Measurements from ENCODE around the gene LBP. TPM values are rescaled to one million over a fixed set of nuclear protein-coding genes. Genes with fewer than 3 reads are reported as not detected.
"Not testable (repeated sequence)": the region's sequence is repeated elsewhere in the genome, so short reads cannot be mapped to it uniquely, and the experiment has no call there.

The LBP gene
- total RNA-seq, 1 donor from 2014 or later: not detected

DNA sequence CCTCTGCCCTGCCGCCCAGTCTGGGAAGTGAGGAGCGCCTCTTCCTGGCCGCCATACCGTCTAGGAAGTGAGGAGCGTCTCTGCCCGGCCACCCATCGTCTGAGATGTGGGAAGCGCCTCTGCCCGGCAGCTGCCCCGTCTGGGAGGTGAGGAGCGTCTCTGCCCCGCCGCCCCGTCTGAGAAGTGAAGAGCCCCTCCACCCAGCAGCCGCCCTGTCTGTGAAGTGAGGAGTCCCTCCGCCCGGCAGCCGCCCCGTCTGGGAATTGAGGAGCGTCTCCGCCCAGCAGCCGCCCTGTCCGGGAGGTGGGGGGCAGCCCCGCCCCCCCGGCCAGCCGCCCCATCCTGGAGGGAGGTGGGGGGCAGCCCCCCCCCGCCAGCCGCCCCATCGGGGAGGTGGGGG, 61.0 kb downstream of the LBP start:
- DNase-seq: no peak
- no peak overlapping the region for H3K27ac Mint-ChIP-seq (ENCODE audit: unreplicated experiment)
- H3K4me3 Mint-ChIP-seq (ENCODE audit: unreplicated experiment): no peak overlapping the region
- H3K27me3 Mint-ChIP-seq (ENCODE audit: unreplicated experiment): peaks cover 5% of the 10 kb centered on the region
- TF ChIP-seq, protein P1, sequence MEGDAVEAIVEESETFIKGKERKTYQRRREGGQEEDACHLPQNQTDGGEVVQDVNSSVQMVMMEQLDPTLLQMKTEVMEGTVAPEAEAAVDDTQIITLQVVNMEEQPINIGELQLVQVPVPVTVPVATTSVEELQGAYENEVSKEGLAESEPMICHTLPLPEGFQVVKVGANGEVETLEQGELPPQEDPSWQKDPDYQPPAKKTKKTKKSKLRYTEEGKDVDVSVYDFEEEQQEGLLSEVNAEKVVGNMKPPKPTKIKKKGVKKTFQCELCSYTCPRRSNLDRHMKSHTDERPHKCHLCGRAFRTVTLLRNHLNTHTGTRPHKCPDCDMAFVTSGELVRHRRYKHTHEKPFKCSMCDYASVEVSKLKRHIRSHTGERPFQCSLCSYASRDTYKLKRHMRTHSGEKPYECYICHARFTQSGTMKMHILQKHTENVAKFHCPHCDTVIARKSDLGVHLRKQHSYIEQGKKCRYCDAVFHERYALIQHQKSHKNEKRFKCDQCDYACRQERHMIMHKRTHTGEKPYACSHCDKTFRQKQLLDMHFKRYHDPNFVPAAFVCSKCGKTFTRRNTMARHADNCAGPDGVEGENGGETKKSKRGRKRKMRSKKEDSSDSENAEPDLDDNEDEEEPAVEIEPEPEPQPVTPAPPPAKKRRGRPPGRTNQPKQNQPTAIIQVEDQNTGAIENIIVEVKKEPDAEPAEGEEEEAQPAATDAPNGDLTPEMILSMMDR (IDR thresholded peaks at IDR 0.05; ENCODE audit: partially characterized antibody, unreplicated experiment): no peak
- no peaks in the 10 kb centered on the region for H3K4me1 Mint-ChIP-seq (ENCODE audit: low read depth, unreplicated experiment)
- peaks cover 4% of the 10 kb centered on the region for H3K36me3 Mint-ChIP-seq (ENCODE audit: unreplicated experiment)
- H3K9me3 Mint-ChIP-seq (ENCODE audit: unreplicated experiment): peaks cover 5% of the 10 kb centered on the region

DNA sequence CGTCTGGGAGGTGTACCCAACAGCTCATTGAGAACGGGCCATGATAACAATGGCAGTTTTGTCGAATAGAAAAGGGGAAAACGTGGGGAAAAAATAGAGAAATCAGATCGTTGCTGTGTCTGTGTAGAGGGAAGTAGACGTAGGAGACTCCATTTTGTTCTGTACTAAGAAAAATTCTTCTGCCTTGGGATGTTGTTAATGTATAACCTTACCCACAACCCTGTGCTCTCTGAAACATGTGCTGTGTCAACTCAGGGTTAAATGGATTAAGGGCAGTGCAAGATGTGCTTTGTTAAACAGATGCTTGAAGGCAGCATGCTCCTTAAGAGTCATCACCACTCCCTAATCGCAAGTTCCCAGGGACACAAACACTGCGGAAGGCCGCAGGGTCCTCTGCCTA, 61.5 kb downstream of the LBP start:
- not testable (repeated sequence) for H3K4me1 Mint-ChIP-seq (ENCODE audit: low read depth, unreplicated experiment); H3K4me3 Mint-ChIP-seq (ENCODE audit: unreplicated experiment); H3K27me3 Mint-ChIP-seq (ENCODE audit: unreplicated experiment); DNase-seq; H3K27ac Mint-ChIP-seq (ENCODE audit: unreplicated experiment); H3K36me3 Mint-ChIP-seq (ENCODE audit: unreplicated experiment); H3K9me3 Mint-ChIP-seq (ENCODE audit: unreplicated experiment)

DNA sequence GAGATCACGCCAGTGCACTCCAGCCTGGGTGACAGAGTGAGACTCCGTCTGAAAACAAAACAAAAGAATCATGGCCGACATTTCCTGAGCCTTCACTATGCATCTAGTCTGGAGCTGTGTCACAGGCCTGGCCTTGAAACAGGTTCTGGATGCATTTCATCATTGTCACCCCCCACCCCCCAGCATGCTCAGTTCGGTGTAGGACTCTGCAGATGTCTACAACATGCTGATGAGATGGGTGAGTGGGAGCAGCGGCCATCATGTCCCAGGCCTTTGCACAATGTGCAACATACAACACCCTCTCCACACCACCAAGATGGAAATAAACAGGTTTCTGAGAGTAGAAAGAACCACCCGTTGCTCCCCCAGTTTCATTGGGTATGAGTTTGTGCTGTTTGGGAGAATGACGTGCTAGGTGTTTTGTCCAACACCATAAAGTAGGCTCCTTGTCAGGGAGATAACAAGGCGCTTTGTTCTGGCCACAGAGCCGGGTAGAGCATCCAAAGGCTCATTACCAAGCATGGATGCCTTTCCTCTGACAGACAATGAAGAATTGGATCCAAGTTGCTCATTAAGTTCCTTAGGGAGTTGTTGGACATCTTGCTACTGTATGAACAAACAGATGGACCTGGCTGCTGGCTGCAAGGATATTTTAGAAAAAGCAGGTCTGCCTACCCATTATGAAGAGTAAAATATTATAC, 66.7 kb downstream of the LBP start:
- H3K4me3 Mint-ChIP-seq (ENCODE audit: unreplicated experiment): no peak overlapping the region
- peaks cover 2% of the 10 kb centered on the region for H3K9me3 Mint-ChIP-seq (ENCODE audit: unreplicated experiment)
- no peaks in the 10 kb centered on the region for H3K27me3 Mint-ChIP-seq (ENCODE audit: unreplicated experiment)
- peaks cover 4% of the 10 kb centered on the region for H3K4me1 Mint-ChIP-seq (ENCODE audit: low read depth, unreplicated experiment)
- no peaks in the 10 kb centered on the region for H3K36me3 Mint-ChIP-seq (ENCODE audit: unreplicated experiment)
- TF ChIP-seq, protein P1 (IDR thresholded peaks at IDR 0.05; ENCODE audit: partially characterized antibody, unreplicated experiment): no peak
- peak overlapping the region; percentile 3 for H3K27ac Mint-ChIP-seq (ENCODE audit: unreplicated experiment)
- DNase-seq: no peak

DNA sequence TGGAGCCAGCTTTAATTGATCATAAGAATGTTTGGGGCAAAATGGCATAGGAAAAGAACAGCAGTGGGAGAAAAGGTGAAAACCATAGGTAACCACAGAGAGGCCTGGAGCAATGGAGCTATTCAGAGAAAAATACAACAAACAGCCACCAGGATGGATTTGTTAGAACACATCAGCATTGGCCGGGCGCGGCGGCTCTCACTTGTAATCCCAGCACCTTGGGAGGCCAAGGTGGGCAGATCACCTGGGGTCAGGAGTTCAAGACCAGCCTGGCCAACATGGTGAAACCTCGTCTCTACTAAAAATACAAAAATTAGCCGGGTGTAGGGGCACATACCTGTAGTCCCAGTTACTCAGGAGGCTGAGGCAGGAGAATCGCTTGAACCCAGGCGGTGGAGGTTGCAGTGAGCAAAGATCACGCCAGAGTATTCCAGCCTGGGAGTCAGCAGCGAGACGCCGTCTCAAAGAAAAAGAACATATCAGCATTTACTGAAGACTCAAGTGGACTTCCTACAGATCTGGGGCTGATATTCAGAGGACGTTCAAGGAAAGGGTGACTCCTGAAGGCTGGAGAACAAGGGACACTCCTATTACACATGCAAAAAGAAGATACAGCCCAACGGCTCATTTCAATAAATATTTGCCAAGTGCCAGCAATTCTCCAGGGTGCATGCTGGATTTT, 68.6 kb downstream of the LBP start:
- no peak overlapping the region for H3K4me3 Mint-ChIP-seq (ENCODE audit: unreplicated experiment)
- peaks cover 2% of the 10 kb centered on the region for H3K9me3 Mint-ChIP-seq (ENCODE audit: unreplicated experiment)
- peaks cover 4% of the 10 kb centered on the region for H3K4me1 Mint-ChIP-seq (ENCODE audit: low read depth, unreplicated experiment)
- no peaks in the 10 kb centered on the region for H3K36me3 Mint-ChIP-seq (ENCODE audit: unreplicated experiment)
- no peaks in the 10 kb centered on the region for H3K27me3 Mint-ChIP-seq (ENCODE audit: unreplicated experiment)
- no peak for DNase-seq
- H3K27ac Mint-ChIP-seq (ENCODE audit: unreplicated experiment): no peak overlapping the region
- TF ChIP-seq, protein P1 (IDR thresholded peaks at IDR 0.05; ENCODE audit: partially characterized antibody, unreplicated experiment): no peak

DNA sequence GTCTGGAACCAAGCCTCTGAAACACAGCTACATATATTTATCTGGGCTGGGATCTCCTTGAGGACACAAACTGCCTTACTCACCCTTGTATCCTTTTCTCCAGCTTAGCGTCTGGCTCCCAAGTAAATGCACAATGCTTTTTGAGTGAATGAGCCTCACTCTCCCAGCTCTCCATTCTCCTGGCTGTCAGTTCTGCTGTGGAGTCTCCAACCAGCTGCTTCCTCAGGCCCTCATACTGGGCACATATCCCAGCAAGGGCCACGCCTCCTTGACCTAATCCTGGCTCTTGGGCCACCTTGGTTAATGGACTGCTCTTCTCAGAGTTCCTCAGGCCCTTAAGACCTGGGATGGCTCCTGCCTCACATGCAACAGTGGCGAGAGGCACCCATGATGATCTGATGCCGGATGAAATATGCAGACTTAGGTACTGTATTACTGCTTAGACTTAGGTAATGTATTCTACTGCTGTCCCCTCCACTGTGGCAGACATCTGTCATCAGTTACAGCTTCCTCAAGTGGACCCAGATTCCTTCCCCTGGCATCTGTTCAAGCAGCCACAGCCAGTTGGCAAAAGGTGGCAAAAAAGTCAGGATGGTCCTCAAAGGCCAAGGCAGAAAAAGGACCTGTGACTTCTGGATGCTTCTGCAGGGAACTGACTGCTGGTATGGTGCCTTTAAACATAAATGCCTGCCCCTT, 72.4 kb downstream of the LBP start:
- no peak overlapping the region for H3K27ac Mint-ChIP-seq (ENCODE audit: unreplicated experiment)
- H3K9me3 Mint-ChIP-seq (ENCODE audit: unreplicated experiment): peaks cover 2% of the 10 kb centered on the region
- DNase-seq: no peak
- peaks cover 2% of the 10 kb centered on the region for H3K27me3 Mint-ChIP-seq (ENCODE audit: unreplicated experiment)
- TF ChIP-seq, protein P1 (IDR thresholded peaks at IDR 0.05; ENCODE audit: partially characterized antibody, unreplicated experiment): no peak
- peaks cover 2% of the 10 kb centered on the region for H3K4me1 Mint-ChIP-seq (ENCODE audit: low read depth, unreplicated experiment)
- no peak overlapping the region for H3K4me3 Mint-ChIP-seq (ENCODE audit: unreplicated experiment)
- peaks cover 5% of the 10 kb centered on the region for H3K36me3 Mint-ChIP-seq (ENCODE audit: unreplicated experiment)
